HepG2 (cell line): Measurements from ENCODE around the gene TBC1D10A. TPM values are rescaled to one million over a fixed set of nuclear protein-coding genes. Genes with fewer than 3 reads are reported as not detected.

Experiments
- CHD4 ChIP-seq: fragments of 200-600 bp; sonication (generic); IDR thresholded peaks from 2 replicates; pipeline ENCODE4 v1.7.0; 2017; ENCODE audit warnings: mild to moderate bottlenecking, low read length, borderline replicate concordance
- CREB1 ChIP-seq, 2 experiments: fragments of 450-650 bp in 1 of 2; IDR thresholded peaks; 2 replicates each; pipeline ENCODE4 v1.6.1; 2016 to 2017; ENCODE audit warnings: control low read depth in 1 of 2, mild to moderate bottlenecking in 1 of 2, missing compliant biosample characterization in 1 of 2, missing genetic modification characterization in 1 of 2
- CREM ChIP-seq, 2 experiments: sonication (generic) in 1 of 2; formaldehyde crosslinking in 1 of 2; IDR thresholded peaks; 2 replicates each; pipeline versions ENCODE4 v1.4.0 to v1.6.1; 2016 to 2020; ENCODE audit warnings: antibody characterized with exemption in 1 of 2, mild to moderate bottlenecking in 1 of 2, missing genetic modification reagents in 1 of 2
- FOXO1 ChIP-seq: sonication (generic); formaldehyde crosslinking; IDR thresholded peaks from 2 replicates; pipeline ENCODE4 v1.4.0; 2020; ENCODE audit warnings: missing genetic modification reagents
- HDAC2 ChIP-seq: sonication (generic); formaldehyde crosslinking; IDR thresholded peaks from 2 replicates; pipeline ENCODE4 v1.4.0; 2020; ENCODE audit warnings: missing genetic modification reagents
- HDAC6 ChIP-seq: fragments of 200-600 bp; sonication (generic); IDR thresholded peaks from 2 replicates; pipeline ENCODE4 v1.7.0; 2017; ENCODE audit warnings: mild to moderate bottlenecking, antibody characterized with exemption, low read length, low read depth
- LCORL ChIP-seq, 2 experiments: fragments of 450-650 bp in 1 of 2; sonication (generic) in 1 of 2; formaldehyde crosslinking in 1 of 2; IDR thresholded peaks; 2 replicates each; pipeline versions ENCODE4 v1.5.0 to v1.6.1; 2017 to 2020; ENCODE audit warnings: antibody characterized with exemption in 1 of 2, missing genetic modification reagents in 1 of 2
- MTA3 ChIP-seq: sonication (generic); formaldehyde crosslinking; IDR thresholded peaks from 2 replicates; pipeline ENCODE4 v1.4.0; 2020; ENCODE audit warnings: missing genetic modification reagents
- MTF1 ChIP-seq: sonication (generic); formaldehyde crosslinking; IDR thresholded peaks from 2 replicates; pipeline ENCODE4 v1.5.0; 2020; ENCODE audit warnings: missing genetic modification reagents
- RBFOX2 ChIP-seq: fragments of 200-400 bp; formaldehyde crosslinking; IDR thresholded peaks from 2 replicates; pipeline ENCODE4 v1.6.1; 2017; ENCODE audit warnings: low read depth, mild to moderate bottlenecking, low read length
- SALL1 ChIP-seq: sonication (generic); formaldehyde crosslinking; IDR thresholded peaks from 2 replicates; pipeline ENCODE4 v1.8.0; 2022; ENCODE audit warnings: mild to moderate bottlenecking, missing genetic modification reagents
- SRY ChIP-seq: sonication (generic); formaldehyde crosslinking; IDR thresholded peaks from 2 replicates; pipeline ENCODE4 v1.8.0; 2022; ENCODE audit warnings: mild to moderate bottlenecking, missing genetic modification reagents
- SSRP1 ChIP-seq: IDR thresholded peaks from 2 replicates; pipeline ENCODE4 v1.6.1; 2016; ENCODE audit warnings: control low read depth
- ZBTB42 ChIP-seq: sonication (generic); formaldehyde crosslinking; IDR thresholded peaks from 2 replicates; pipeline ENCODE4 v1.5.0; 2020; ENCODE audit warnings: mild to moderate bottlenecking, missing genetic modification reagents
- ZKSCAN1 ChIP-seq: fragments of 150-350 bp; IDR thresholded peaks from 2 replicates; pipeline ENCODE4 v1.6.1; 2014; ENCODE audit warnings: low read length
- ZNF331 ChIP-seq: sonication (generic); formaldehyde crosslinking; IDR thresholded peaks from 2 replicates; pipeline ENCODE4 v1.4.0; 2020; ENCODE audit warnings: missing genetic modification reagents
- ZNF441 ChIP-seq: sonication (generic); formaldehyde crosslinking; IDR thresholded peaks from 2 replicates; pipeline ENCODE4 v1.7.0; 2021; ENCODE audit warnings: missing genetic modification reagents, borderline replicate concordance
- ZNF557 ChIP-seq: sonication (generic); formaldehyde crosslinking; IDR thresholded peaks from 2 replicates; pipeline ENCODE4 v1.4.0; 2020; ENCODE audit warnings: missing genetic modification reagents
- ZNF766 ChIP-seq: sonication (generic); formaldehyde crosslinking; IDR thresholded peaks from 2 replicates; pipeline ENCODE4 v1.5.0; 2020; ENCODE audit warnings: missing genetic modification reagents, borderline replicate concordance
- ZSCAN29 ChIP-seq: sonication (generic); formaldehyde crosslinking; conservative IDR thresholded peaks from 2 replicates; pipeline ENCODE4 v1.4.0; 2020; ENCODE audit warnings: mild to moderate bottlenecking, missing genetic modification reagents
- polyA plus RNA-seq, 8 experiments: library from polyadenylated mRNA; depleted of rRNA in 3 of 8; stranded (reverse) in 7 of 8; unstranded in 1 of 8; fragments of >200 nt; fragmentation: Illumina TruSeq in 4 of 8; extraction: Trizol in 4 of 8; gene quantifications; 2 replicates each; pipeline versions ENCODE4 v1.2.1 to v1.2.3, GENCODE V29; 2011 to 2016; ENCODE audit warnings: low read depth in 4 of 8, missing spikeins in 1 of 8, mixed read lengths in 1 of 8; ENCODE audit not compliant: insufficient read depth in 1 of 8
- total RNA-seq, 5 experiments: library from RNA; depleted of rRNA; stranded (reverse); fragments of >200 nt; fragmentation: Illumina TruSeq; extraction: Trizol; gene quantifications; 2 replicates each; pipeline ENCODE4 v1.2.3, GENCODE V29; 2016; ENCODE audit warnings: low read depth in 1 of 5
- TF ChIP-seq, protein P1 (sequence below): sonication (generic); formaldehyde crosslinking; IDR thresholded peaks from 2 replicates; pipeline ENCODE4 v1.8.0; 2022; ENCODE audit warnings: missing genetic modification reagents, mild to moderate bottlenecking, borderline replicate concordance
- TF ChIP-seq, protein P2 (sequence below): sonication (generic); formaldehyde crosslinking; IDR thresholded peaks from 2 replicates; pipeline ENCODE4 v1.4.0; 2020; ENCODE audit warnings: missing genetic modification reagents, borderline replicate concordance
- TF ChIP-seq, protein P3 (sequence below): sonication (generic); formaldehyde crosslinking; IDR thresholded peaks from 2 replicates; pipeline ENCODE4 v1.4.0; 2020; ENCODE audit warnings: mild to moderate bottlenecking, missing genetic modification reagents, borderline replicate concordance
- TF ChIP-seq, protein P4 (sequence below): sonication (generic); formaldehyde crosslinking; IDR thresholded peaks from 2 replicates; pipeline ENCODE4 v1.5.0; 2020; ENCODE audit warnings: mild to moderate bottlenecking, missing genetic modification reagents, moderate library complexity

TBC1D10A gene
- total and polyA plus RNA-seq, 2 of the 13 experiments (the other 11 are each of a cell fraction or from before 2014, with no cell fraction given) = 4.2 to 4.9 TPM

DNA sequence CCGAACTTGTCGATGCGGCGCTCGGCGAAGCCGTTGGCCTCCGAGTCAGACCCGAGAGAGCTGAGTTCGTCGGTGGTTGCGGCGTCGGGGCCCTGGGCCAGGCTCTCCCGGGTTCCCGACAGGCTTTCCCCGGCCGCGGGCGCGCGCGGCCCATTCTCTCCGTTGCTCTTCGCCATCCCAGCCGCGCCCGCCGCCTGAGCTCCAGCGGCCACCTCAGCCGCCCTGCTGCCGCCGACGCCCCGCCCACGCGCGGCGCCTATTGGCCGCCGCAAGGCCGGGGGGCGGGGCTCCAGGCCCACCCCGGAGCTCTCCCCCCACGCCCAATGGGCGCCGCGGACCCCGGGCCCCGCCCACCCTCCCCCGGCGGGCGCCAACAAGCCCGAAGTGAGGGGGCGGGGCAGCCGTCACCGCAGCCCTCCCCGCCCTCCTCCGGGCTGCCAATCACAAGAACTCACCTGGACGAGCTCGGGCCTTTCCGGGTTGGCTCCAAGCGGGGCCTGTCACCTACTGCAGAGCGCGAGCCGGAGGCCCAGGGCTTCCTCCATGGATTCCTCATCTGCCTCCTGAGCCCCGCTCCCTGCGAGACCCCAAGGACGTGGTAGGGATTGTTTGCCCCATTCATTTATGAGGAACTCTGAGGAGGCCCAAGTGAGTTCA is at the start of gene TBC1D10A (continued):
- TF ChIP-seq, protein P1, sequence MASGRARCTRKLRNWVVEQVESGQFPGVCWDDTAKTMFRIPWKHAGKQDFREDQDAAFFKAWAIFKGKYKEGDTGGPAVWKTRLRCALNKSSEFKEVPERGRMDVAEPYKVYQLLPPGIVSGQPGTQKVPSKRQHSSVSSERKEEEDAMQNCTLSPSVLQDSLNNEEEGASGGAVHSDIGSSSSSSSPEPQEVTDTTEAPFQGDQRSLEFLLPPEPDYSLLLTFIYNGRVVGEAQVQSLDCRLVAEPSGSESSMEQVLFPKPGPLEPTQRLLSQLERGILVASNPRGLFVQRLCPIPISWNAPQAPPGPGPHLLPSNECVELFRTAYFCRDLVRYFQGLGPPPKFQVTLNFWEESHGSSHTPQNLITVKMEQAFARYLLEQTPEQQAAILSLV (CRISPR knock-in tag) = no peak
- TF ChIP-seq ZKSCAN1 (no peak), ZNF766 (CRISPR knock-in tag) (no peak), CREB1 (IDR thresholded peaks at IDR 0.05) (no peak), CREB1 (CRISPR knock-in tag; IDR thresholded peaks at IDR 0.05) (no peak), ZNF441 (CRISPR knock-in tag) (no peak), SALL1 (peak; percentile 16; the same call in 1 of the 2 replicates), LCORL (IDR thresholded peaks at IDR 0.05) (no peak), LCORL (CRISPR knock-in tag; IDR thresholded peaks at IDR 0.05) (0 out of 2 replicates have a peak, but pooled peaks have one; percentile 20), MTF1 (CRISPR knock-in tag) (no peak), ZNF331 (no peak), SRY (CRISPR knock-in tag) (0 out of 2 replicates have a peak, but pooled peaks have one; percentile 50), ZNF557 (CRISPR knock-in tag) (no peak), ZBTB42 (CRISPR knock-in tag) (no peak), CREM (IDR thresholded peaks at IDR 0.05) (no peak), CREM (CRISPR knock-in tag; IDR thresholded peaks at IDR 0.05) (no peak), HDAC6 (no peak), CHD4 (no peak), ZSCAN29 (CRISPR knock-in tag) (no peak), HDAC2 (no peak), RBFOX2 (peak; percentile 68), FOXO1 (CRISPR knock-in tag) (no peak), SSRP1 (CRISPR knock-in tag) (no peak), MTA3 (CRISPR knock-in tag) (no peak)
- TF ChIP-seq, protein P2, sequence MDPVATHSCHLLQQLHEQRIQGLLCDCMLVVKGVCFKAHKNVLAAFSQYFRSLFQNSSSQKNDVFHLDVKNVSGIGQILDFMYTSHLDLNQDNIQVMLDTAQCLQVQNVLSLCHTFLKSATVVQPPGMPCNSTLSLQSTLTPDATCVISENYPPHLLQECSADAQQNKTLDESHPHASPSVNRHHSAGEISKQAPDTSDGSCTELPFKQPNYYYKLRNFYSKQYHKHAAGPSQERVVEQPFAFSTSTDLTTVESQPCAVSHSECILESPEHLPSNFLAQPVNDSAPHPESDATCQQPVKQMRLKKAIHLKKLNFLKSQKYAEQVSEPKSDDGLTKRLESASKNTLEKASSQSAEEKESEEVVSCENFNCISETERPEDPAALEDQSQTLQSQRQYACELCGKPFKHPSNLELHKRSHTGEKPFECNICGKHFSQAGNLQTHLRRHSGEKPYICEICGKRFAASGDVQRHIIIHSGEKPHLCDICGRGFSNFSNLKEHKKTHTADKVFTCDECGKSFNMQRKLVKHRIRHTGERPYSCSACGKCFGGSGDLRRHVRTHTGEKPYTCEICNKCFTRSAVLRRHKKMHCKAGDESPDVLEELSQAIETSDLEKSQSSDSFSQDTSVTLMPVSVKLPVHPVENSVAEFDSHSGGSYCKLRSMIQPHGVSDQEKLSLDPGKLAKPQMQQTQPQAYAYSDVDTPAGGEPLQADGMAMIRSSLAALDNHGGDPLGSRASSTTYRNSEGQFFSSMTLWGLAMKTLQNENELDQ (CRISPR knock-in tag) = no peak
- TF ChIP-seq, protein P3, sequence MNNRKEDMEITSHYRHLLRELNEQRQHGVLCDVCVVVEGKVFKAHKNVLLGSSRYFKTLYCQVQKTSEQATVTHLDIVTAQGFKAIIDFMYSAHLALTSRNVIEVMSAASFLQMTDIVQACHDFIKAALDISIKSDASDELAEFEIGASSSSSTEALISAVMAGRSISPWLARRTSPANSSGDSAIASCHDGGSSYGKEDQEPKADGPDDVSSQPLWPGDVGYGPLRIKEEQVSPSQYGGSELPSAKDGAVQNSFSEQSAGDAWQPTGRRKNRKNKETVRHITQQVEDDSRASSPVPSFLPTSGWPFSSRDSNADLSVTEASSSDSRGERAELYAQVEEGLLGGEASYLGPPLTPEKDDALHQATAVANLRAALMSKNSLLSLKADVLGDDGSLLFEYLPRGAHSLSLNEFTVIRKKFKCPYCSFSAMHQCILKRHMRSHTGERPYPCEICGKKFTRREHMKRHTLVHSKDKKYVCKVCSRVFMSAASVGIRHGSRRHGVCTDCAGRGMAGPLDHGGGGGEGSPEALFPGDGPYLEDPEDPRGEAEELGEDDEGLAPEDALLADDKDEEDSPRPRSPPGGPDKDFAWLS (CRISPR knock-in tag) = no peak
- TF ChIP-seq, protein P4, sequence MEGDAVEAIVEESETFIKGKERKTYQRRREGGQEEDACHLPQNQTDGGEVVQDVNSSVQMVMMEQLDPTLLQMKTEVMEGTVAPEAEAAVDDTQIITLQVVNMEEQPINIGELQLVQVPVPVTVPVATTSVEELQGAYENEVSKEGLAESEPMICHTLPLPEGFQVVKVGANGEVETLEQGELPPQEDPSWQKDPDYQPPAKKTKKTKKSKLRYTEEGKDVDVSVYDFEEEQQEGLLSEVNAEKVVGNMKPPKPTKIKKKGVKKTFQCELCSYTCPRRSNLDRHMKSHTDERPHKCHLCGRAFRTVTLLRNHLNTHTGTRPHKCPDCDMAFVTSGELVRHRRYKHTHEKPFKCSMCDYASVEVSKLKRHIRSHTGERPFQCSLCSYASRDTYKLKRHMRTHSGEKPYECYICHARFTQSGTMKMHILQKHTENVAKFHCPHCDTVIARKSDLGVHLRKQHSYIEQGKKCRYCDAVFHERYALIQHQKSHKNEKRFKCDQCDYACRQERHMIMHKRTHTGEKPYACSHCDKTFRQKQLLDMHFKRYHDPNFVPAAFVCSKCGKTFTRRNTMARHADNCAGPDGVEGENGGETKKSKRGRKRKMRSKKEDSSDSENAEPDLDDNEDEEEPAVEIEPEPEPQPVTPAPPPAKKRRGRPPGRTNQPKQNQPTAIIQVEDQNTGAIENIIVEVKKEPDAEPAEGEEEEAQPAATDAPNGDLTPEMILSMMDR (CRISPR knock-in tag) = no peak
